ENCODE data around the gene IL4R.
A peak's percentile ranks its signal among the peaks of the same experiment; 100 is the strongest.

Gene IL4R

GRCh38 chr16:27289669-27290068 is 24.1 kb upstream of the IL4R start:
- DNase-seq = peak; percentile 28

GRCh38 chr16:27290562-27290961 is 23.2 kb upstream of the IL4R start:
- DNase-seq = peak; percentile 26

- DNase-seq = no peak
Measured at GRCh38 chr16:27291106-27291505, 22.7 kb upstream of the IL4R start.

DNA sequence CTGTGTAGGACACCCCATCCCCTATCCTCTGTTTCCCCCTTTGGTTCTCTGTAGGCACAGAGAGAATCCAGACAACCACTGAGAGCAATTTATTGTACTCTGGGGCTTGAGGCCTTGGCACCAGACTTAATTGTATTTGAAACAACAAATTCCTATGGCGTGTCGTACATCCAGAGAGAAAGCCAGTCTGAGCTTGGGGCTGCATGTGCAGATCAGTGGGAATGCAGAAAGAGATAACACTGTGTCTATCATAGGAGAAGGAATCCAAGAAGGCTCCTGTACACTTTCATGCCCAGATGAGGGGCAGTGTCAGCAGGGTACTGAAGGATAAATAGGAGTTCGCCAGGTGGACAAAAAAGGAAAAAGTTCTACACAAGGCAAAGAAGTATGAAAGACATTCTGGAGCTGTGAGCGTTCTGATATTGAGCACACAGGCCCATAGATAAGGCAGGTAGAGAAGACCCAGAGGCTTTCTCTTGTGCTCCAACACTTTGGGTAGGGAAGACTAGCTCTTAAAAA is 22.0 kb upstream of the IL4R start:
- peak; percentile 16 for DNase-seq

DNA sequence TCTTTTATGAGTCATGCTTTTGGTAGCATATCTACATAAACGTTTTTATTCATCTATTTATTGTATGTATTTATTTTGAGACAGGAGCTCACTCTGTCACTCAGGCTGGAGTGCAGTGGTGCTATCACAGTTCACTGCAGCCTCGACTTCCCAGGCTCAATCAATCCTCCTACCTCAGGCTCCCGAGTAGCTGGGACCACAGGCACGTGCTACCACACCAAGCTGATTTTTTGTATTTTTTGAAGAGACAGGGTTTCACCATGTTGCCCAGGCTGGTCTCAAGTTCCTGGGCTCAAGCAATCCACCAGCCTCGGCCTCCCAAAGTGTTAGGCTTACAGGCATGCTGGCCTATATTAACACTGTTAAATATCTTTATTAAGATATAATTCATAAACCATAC is 20.4 kb upstream of the IL4R start:
- DNase-seq = peak; percentile 9

- no peak for DNase-seq
Measured at GRCh38 chr16:27298132-27298531, 15.6 kb upstream of the IL4R start.

- DNase-seq = no peak
Measured at GRCh38 chr16:27301236-27301861, 12.4 kb upstream of the IL4R start.

DNA sequence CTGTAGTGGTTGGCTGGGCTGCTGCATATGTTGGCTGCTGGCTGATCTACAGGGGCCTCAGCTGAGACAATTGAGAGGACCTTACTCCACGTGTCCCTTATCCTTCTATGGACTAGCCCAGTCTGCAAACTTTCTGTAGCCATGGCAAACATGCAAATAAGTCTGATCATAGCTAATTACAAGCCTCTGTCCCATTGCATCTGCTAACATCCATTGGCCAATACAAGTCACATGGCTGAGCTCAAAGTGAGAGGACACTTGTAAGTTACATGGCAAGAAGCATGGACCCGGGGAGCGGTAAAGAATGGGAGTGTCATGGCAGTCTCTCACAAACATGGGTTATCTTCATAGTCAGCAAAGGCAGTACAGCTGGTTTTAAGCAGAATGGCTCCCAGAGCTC is 11.6 kb upstream of the IL4R start:
- DNase-seq = no peak

DNA sequence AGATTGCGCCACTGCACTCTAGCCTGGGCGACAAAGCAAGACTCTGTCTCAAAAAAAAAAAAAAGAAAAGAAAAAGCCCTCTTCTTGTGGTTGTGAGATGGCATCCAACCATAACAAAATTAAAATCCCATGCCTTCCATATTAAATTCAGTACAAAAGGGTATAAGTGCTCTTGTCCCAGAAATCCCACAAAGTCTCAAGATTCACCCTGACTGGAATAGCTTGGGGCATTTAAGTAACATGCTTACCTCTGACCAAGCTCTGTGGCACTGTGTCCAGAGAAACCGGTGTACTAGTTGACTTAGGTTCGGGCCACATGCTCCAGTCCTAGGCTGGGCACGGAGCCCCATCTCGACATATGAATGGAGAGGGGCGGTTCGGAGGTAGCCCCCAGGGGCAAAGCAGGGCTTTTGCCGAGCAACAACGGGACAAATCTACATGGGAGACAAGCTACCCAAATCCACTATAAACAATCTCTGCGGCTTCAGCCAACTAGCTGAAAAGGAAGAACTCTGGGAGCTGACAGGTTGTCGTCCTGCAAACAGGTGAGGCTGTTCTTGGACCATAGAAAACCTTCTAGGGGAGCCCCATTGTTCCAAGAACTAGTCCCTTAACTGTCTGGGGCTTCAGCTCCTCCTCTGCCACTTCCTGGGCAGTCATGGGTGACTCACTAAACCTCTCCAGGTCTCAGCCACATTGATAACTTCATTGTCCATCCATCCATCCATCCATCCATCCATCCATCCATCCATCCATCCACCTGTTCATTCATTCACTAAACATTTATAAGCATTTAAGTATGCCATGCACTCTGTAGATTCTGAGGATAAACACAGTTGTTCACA is 10.3 kb upstream of the IL4R start:
- DNase-seq = no peak

DNA sequence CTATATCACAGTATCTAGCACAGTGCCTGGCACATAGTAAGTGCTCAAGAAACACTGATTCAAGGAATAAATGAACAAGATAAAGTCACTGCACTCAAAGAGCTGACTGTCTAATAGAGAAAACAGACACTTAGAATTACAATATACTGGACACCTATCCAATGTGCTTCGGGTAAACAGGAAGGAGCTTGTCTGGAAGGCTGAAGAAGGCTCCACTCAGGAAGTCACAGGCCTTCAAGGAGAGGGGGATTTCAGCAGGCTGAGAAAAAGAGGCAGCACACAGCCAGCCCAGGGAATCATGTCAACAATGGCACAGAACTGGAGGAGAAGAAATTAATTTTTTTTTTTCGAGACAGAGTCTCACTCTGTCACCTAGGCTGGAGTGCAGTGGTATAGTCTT is 9.7 kb upstream of the IL4R start:
- no peak for DNase-seq

- DNase-seq = no peak
Measured at GRCh38 chr16:27304881-27305745, 8.7 kb upstream of the IL4R start.

DNA sequence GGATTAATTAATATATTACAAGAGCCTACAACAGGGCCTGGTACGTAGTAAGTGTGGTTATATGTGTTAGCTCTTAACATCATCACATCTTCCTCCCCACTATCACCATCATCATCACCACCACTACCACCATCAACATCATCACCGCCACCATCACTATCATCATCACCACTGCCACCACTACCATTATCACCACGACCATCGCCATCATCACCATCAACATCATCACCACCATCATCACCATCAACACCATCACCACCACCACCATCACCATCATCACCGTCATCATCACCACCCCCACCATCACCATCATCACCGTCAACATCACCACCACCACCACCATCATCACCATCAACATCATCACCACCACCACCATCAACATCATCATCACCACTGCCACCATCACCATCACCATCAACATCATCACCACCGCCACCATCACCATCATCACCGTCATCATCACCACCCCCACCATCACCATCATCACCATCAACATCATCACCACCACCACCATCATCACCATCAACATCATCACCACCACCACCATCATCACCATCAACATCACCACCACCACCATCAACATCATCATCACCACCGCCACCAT is 7.8 kb upstream of the IL4R start:
- no peak for DNase-seq

GRCh38 chr16:27308792-27309191 is 5.0 kb upstream of the IL4R start:
- no peak for DNase-seq

DNA sequence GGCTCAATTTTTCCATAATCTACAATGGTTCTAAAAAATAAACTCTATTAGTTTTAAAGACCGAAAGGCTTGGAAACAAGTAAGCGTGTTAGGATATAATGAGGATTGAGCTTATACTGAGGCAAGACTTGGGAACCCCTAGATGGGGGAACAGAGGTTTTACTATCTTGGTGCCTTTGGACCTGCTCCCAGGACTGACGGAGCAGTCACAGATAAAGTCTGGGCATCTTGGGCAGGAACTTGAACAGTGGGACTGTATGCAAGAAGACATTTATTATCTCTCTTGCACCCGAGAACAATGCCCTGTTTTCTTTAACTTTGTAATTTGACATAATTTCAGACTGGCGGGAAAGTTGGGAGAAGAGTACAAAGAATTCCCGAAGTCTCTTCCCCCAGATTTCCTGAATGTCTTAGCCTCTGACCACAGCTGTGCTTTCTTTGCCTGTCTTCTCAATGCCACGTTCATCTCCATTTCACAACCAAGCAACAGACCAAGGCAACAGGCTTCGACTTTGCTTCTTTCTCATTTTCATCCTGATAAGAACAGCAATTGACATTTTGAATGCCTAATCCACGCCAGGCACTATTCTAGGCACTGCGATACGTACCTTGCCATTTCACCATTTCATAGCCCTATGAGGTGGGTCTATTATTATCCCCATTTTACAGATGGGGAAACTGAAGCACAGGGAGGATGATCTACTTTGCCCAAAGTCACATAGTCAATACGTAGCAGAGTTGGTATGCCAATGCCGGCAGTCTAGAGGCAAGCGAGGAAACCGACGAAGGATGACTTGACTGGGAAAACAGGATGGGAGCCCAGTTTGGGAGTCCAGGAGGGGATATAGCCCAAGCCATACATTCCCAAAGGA is 3.0 kb upstream of the IL4R start:
- no peak for DNase-seq

GRCh38 chr16:27311448-27311830 is 2.3 kb upstream of the IL4R start:
- no peak for DNase-seq

- DNase-seq = no peak
Measured at GRCh38 chr16:27311897-27312303, 1.9 kb upstream of the IL4R start.

- DNase-seq = no peak
Measured at GRCh38 chr16:27312580-27313421, 973 bp upstream of the IL4R start.

DNA sequence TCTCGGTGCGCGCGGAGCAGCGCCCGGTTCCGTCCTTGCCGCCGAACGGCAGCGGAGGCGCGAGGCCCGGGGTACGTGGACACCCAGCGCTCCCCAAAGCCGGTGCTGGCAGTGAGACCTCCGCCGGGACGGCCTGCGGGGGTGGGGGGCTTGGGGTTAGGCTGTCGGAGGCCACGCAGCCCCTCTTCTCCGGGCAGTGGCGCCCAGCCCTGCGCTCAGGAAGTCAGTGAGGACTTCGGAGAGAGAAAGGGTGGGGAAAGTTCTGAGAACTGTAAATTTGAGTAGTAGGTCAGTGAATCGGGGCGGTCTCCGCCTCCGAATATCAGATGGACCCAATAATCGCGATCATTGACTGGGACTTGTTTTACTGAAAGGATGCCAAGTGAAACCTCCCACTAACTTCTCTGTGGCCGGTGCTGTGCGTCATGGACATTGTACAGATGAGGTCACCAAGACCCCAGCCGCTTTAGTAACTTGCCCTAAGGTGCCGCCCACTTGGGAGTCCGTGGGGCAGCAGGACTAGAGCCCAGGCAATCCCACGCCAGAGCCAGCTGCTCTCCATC is 468 bp downstream of the IL4R start:
- peak; percentile 86 for DNase-seq

DNA sequence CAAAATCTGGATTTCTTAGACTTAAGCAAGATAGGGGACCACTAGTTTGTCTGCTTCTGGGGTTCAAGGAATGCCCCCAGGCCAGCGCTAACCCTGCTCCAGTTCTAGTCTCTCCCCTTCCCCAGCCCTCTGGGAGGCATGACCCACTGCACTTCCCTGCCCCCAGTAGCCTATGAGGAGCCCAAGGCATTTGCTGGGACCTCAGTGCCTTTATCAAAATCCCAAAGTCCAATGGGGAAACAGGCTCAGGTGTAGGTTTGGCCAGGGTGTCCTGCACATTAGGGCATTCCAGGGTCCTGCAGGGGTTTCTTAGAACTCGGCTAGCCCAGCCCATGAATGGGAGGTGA is 1.2 kb downstream of the IL4R start:
- peak; percentile 56 for DNase-seq

DNA sequence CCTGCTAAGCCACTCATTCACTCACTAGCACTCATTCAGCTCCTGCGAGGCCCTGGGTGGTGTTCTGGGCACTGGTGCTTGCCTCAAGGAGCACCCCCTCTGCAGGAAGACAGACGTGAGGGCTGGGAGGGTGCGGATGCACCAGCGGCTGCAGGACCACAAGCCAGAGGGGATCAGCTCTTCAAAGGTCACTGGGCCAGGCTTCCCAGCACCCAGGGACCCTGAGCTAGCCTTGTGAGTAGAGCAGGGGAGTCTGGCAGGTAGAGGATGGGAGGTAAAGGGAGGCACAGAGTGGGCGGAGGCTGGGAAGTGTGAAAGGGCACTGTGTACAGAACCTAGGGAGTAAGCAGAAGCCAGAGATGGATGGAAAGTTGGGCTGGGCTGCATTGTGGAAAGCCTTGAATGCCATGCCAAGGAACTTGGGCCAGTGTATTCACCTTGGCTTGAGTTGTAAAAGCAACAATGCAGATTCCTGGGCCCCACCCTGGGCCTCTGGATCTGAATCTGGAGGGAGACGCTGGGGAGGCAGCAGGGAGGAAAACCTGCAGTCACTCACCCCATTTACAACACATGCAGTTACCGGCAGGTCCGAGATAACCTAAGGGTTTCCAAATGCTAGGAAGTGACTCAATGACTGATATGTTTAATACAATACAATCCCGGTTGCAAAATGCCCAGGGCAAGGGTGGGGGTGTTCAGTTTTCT is 1.7 kb downstream of the IL4R start:
- DNase-seq = peak; percentile 74

Measured in stimulated activated CD8-positive, alpha-beta memory T cell treated with anti-CD3 and anti-CD28 coated beads, Interleukin-4, amount 100 ng/mL, for 48 hours (primary cell).